Measurements from ENCODE around the gene NFATC2.

DNA sequence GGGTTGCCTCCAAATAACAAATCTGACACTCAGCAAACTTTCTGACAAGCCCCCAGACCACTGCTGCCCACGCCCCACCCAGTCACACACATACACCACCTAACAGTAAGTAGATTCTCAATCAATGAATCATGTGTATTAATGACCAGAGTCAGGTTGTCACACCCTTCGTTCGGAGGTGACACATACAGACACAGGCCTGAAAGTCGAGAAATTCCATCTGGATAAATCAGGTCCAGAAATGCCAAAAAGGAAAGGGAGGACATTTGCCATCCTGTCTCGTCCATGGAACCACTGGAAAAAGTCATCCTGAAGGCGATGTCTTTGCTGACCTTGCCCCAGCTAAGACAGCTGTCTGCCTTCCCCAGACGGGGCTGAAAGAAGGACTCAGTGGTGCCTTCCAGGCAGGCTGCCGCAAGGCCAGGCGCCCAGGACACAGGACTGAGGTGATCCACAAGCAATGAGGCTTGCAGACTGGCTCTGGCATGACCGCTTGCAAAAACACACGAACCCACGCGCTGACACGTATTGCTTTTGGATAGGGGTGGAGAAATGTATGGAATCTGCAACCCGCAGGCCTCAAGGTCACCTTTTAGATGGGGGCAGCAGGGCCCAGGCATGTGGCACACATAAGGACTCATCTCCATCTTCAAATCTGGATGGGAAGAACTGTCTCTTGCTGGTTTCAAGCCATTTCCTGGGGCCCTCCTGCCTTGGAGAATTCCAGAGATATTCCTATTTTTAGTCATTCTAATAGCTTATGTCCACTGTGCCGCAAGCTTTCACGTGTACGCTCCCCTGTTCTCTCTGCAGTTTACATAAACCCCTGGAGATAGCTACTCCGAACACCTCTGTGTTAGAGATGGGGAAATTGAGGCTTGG, 9.0 kb downstream of the NFATC2 start:
- no peak for TF ChIP-seq CTCF (IDR thresholded peaks at IDR 0.05; ENCODE audit: poor library complexity)
- no peak for TF ChIP-seq EZH2phosphoT487 (IDR thresholded peaks at IDR 0.05; ENCODE audit: low read depth, severe bottlenecking, unreplicated experiment)
- TF ChIP-seq EZH2 (IDR thresholded peaks at IDR 0.05; ENCODE audit: borderline replicate concordance): no peak
